Measurements from ENCODE around the gene NPEPPS. TPM values are rescaled to one million over a fixed set of nuclear protein-coding genes. Genes with fewer than 3 reads are reported as not detected.

NPEPPS gene
- total RNA-seq, 1 donor from 2014 or later, result 121 TPM

DNA sequence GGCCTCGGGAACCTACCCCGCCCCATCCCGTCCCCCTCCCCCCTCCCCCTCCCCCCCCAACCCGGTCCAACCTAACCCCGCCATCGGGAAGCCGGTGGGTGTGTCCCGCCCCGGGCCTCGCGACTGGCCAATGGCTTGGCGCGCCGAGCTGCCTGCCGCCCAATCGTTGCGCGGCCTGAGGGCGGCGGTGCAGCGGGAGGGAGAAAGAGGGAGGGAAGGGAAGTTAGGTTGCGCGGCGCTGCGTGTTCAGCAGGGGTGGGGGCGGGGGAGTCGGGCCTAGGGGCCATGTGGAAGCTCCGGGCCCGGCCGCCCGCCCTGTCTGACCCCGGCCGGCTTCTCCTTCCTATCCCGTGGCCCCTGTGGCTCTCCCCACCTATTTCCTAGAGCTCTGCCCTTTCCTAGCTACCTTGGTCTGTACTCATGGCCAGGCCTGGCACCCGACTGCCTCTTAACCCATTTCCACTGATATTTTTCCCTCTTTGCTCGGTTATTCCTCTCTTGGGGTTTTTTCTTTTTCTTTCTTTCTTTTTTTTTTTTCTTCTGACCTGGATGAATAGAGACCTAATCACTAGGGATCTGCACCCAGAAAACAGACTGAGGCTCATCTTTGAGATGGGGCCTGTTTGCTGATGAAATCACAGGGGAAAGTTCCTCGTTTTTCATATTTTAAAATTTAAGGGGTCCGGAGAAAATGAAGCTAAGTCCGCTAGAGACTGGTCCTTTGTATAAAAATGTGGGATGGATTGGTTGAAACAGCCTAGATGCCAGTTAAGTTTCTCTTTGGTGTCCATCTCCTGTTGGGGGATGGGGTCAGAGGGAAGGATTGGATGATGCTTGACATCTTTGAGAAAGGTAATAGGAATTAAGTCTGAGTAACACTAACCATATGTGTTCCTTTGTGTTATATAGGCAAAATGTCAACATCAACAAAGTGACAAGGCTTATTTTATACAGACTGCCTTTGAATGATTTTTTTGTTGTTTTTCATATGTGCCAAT, 119.9 kb downstream of the NPEPPS start:
- TF ChIP-seq, protein P1, sequence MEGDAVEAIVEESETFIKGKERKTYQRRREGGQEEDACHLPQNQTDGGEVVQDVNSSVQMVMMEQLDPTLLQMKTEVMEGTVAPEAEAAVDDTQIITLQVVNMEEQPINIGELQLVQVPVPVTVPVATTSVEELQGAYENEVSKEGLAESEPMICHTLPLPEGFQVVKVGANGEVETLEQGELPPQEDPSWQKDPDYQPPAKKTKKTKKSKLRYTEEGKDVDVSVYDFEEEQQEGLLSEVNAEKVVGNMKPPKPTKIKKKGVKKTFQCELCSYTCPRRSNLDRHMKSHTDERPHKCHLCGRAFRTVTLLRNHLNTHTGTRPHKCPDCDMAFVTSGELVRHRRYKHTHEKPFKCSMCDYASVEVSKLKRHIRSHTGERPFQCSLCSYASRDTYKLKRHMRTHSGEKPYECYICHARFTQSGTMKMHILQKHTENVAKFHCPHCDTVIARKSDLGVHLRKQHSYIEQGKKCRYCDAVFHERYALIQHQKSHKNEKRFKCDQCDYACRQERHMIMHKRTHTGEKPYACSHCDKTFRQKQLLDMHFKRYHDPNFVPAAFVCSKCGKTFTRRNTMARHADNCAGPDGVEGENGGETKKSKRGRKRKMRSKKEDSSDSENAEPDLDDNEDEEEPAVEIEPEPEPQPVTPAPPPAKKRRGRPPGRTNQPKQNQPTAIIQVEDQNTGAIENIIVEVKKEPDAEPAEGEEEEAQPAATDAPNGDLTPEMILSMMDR (IDR thresholded peaks at IDR 0.05), result no peak
- TF ChIP-seq EZH2phosphoT487 (IDR thresholded peaks at IDR 0.05) (no peak), EZH2 (IDR thresholded peaks at IDR 0.05) (no peak)
- Histone ChIP-seq H4K20me1 (ENCODE audit: low read depth) (peaks cover 50% of the 10 kb centered on the region), H3F3A (ENCODE audit: low read depth) (peaks cover 27% of the 10 kb centered on the region), H3K27me3 (no peaks in the 10 kb centered on the region), H3K9ac (peak overlapping the region; percentile 54), H3K4me1 (peaks cover 19% of the 10 kb centered on the region), H3K4me3 (peak overlapping the region; percentile 70), H3K36me3 (peaks cover 23% of the 10 kb centered on the region), H2AFZ (replicated peaks) (no peak overlapping the region), H3K9me3 (ENCODE audit: low read depth) (no peaks in the 10 kb centered on the region), H3K27ac (peak overlapping the region; percentile 77), H3K79me2 (ENCODE audit: low read depth) (peaks cover 85% of the 10 kb centered on the region), H3K4me2 (peak overlapping the region; percentile 82)
- Mint-ChIP-seq H3K27ac (peak overlapping the region; percentile 87), H3K36me3 (peaks cover 29% of the 10 kb centered on the region), H3K4me1 (peaks cover 35% of the 10 kb centered on the region), H3K9me3 (peaks cover 2% of the 10 kb centered on the region), H3K27me3 (ENCODE audit: insufficient read depth, low read depth) (peaks cover 5% of the 10 kb centered on the region), H3K4me3 (peak overlapping the region; percentile 98)
- peak; percentile 99 for DNase-seq (ENCODE audit: low spot score)

DNA sequence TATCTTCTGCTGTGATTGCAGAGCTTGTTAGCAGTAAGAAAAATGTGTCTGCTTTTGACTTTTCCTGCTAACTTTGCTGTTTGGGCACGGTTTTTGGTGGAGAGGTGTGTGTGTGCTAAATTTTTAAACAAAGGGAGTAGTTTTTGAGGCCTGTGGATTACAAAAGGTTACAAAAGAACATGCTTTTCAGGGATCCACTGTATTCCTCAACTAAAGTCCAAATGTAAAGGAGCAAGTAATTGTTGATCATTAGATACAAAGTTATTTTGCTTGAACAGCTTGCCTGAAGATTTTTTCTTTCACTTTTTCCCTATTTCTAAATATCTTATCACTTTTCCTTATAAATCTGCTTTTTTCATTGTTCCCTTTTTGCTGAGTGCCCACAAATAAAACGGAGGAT, 120.8 kb downstream of the NPEPPS start:
- Histone ChIP-seq H3K4me3 (peak overlapping the region; percentile 70), H3K4me1 (peaks cover 19% of the 10 kb centered on the region), H3K9ac (peak overlapping the region; percentile 11), H3K36me3 (peaks cover 23% of the 10 kb centered on the region), H3K9me3 (ENCODE audit: low read depth) (no peaks in the 10 kb centered on the region), H3K27ac (no peak overlapping the region), H3F3A (ENCODE audit: low read depth) (peaks cover 27% of the 10 kb centered on the region), H2AFZ (replicated peaks) (no peak overlapping the region), H3K79me2 (ENCODE audit: low read depth) (peaks cover 89% of the 10 kb centered on the region), H3K4me2 (peak overlapping the region; percentile 82), H4K20me1 (ENCODE audit: low read depth) (peaks cover 58% of the 10 kb centered on the region), H3K27me3 (no peaks in the 10 kb centered on the region)
- no peak overlapping the region for H3K27ac Mint-ChIP-seq
- peaks cover 32% of the 10 kb centered on the region for H3K36me3 Mint-ChIP-seq
- TF ChIP-seq, protein P1 (IDR thresholded peaks at IDR 0.05), result no peak
- TF ChIP-seq EZH2phosphoT487 (IDR thresholded peaks at IDR 0.05) (no peak), EZH2 (IDR thresholded peaks at IDR 0.05) (no peak)
- H3K27me3 Mint-ChIP-seq (ENCODE audit: insufficient read depth, low read depth), result peaks cover 5% of the 10 kb centered on the region
- peak overlapping the region; percentile 98 for H3K4me3 Mint-ChIP-seq
- H3K4me1 Mint-ChIP-seq, result peaks cover 35% of the 10 kb centered on the region
- peaks cover 2% of the 10 kb centered on the region for H3K9me3 Mint-ChIP-seq
- no peak for DNase-seq (ENCODE audit: low spot score)

DNA sequence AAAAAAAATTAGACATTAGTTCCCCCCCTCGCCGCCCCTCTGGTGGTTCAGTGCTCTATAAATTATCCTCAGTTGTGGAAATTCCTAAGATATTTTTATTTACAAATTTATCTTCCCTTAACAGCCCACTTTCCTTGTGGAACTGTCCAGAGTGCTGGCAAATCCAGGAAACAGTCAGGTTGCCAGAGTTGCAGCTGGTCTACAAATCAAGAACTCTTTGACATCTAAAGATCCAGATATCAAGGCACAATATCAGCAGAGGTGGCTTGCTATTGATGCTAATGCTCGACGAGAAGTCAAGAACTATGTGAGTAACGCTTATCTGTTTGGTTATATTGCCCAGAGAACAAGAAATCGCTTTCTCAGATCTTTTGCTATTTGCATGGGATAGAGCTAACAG, 121.7 kb downstream of the NPEPPS start:
- Mint-ChIP-seq H3K27ac (no peak overlapping the region), H3K27me3 (ENCODE audit: insufficient read depth, low read depth) (peaks cover 5% of the 10 kb centered on the region), H3K9me3 (peaks cover 2% of the 10 kb centered on the region), H3K4me1 (peaks cover 35% of the 10 kb centered on the region), H3K36me3 (peaks cover 41% of the 10 kb centered on the region), H3K4me3 (no peak overlapping the region)
- peaks cover 90% of the 10 kb centered on the region for H3K79me2 ChIP-seq (ENCODE audit: low read depth)
- H3K4me1 ChIP-seq, result peaks cover 19% of the 10 kb centered on the region
- peak overlapping the region; percentile 82 for H3K4me2 ChIP-seq
- no peaks in the 10 kb centered on the region for H3K27me3 ChIP-seq
- H3K9me3 ChIP-seq (ENCODE audit: low read depth), result no peaks in the 10 kb centered on the region
- TF ChIP-seq, protein P1 (IDR thresholded peaks at IDR 0.05), result no peak
- TF ChIP-seq EZH2 (IDR thresholded peaks at IDR 0.05) (no peak), EZH2phosphoT487 (IDR thresholded peaks at IDR 0.05) (no peak)
- H3K9ac ChIP-seq, result no peak overlapping the region
- DNase-seq (ENCODE audit: low spot score), result peak; percentile 8
- H3K27ac ChIP-seq, result no peak overlapping the region
- H4K20me1 ChIP-seq (ENCODE audit: low read depth), result peaks cover 67% of the 10 kb centered on the region
- H2AFZ ChIP-seq (replicated peaks), result no peak overlapping the region
- peaks cover 35% of the 10 kb centered on the region for H3F3A ChIP-seq (ENCODE audit: low read depth)
- H3K4me3 ChIP-seq, result no peak overlapping the region
- H3K36me3 ChIP-seq, result peaks cover 30% of the 10 kb centered on the region

All from neural progenitor cell (in vitro differentiated cells).